GM18868 (cell line): Measurements from ENCODE around the gene PKD1L1.
"Not testable (repeated sequence)": the region's sequence is repeated elsewhere in the genome, so short reads cannot be mapped to it uniquely, and the experiment has no call there.

Experiments used
- ATAC-seq: cut with Tn5 transposase; IDR thresholded peaks from one replicate; pipeline ENCODE4 v1.9.1; 2021; ENCODE audit warnings: mild to moderate bottlenecking, moderate library complexity; ENCODE audit not compliant: unreplicated experiment

The PKD1L1 gene

DNA sequence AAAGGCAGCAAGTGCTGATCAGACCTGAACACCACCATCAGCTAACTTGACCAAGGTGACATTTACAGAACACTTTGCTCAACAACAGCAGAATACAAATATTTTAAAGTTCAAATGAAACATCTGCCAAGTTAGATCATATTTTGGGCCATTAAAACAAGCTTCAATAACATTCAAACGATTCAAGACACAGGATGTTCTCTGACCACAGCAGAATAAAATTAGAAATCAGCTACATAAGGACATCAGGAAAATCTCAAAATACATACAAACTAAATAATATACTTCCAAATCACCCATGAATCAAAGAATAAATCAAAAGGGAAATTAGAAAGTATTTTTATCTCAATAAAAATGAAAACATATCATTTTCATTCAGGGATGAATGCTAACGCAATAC, 173.0 kb downstream of the PKD1L1 start:
- no peak for ATAC-seq

DNA sequence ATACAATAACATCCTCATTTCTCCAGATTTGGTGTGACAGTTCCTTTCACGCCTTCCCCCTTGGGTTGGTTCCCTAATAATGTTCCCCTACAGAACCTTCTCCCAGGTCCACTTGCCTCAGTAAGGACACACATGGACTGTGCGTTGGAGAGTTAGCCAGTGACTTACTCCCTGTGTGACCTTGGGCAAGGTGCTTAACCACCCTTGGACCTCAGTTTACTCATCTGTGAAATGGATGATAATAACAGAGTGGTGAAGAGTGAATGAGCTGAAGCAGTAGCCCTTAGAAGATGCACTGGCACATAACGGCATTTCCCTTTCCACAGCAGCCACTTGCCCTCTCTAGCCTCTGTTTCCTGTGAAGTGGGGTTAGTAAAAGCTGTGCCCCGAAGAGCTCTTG, 175.8 kb downstream of the PKD1L1 start:
- ATAC-seq, result no peak

DNA sequence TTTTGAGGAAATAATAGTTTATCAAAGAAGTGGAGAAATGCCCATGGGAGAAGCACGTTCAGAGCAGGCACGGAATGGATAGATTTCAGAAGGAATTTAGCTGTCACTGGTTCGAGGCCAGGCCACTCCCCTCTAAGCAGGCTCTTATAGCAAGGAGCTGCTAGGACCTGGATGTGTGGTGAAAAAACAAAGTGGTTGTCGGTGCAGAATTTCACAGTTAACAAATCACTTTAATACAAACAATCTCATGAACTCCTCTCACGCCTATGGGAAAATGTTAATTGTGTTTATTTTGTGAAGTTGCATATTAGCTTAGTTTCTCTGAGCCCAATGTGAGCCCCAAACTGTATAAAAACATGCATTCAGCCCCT, 176.3 kb downstream of the PKD1L1 start:
- no peak for ATAC-seq

DNA sequence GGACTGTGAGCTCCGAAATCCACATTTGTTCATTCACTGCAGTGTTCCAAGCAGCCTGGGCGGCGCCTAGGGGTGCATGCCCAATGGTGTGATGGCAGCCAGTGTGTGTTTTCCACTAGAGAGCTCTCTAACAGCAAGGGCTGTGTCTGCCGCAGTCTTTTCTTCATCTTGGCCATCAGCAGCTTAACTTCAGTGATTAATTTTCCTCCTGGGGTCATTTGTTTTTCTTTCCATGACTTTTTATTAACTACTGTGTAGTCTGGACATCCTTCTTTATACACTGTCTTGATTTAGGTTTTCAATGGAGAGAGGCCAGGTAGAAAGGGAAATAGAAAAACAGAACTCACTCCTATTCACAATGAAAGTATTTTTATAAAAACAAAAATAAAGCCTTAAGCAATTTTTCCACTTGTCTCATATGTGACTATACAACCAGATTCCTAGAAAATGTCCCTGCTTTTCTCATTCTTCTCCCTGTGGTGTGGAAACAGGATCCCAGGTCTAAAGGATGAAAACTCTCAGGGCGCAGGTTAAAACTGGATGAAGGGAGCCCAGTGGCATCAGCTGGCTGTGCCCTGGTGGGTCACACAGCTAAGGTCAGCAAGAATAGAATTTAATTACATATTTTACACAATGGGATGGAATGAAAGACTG, 176.8 kb downstream of the PKD1L1 start:
- no peak for ATAC-seq

DNA sequence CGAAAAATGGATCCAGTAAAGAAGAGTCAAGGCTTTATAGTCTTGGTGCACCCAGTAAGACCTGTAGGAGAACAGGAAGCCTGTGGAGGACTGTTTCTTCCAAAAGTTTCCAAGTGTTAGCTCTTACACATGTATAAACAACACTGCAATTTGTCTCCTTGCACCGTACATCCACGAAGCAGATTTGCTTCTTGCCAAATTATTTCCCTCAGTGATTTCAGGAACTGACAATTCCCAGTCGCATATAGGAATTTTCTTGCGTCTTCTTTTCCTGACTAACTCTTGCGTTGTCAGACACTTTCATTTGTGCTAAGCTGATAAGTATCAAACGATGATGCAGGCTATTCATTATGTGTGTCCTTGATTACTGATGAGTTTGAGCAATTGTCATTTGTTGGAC, 182.1 kb downstream of the PKD1L1 start:
- ATAC-seq, result no peak

DNA sequence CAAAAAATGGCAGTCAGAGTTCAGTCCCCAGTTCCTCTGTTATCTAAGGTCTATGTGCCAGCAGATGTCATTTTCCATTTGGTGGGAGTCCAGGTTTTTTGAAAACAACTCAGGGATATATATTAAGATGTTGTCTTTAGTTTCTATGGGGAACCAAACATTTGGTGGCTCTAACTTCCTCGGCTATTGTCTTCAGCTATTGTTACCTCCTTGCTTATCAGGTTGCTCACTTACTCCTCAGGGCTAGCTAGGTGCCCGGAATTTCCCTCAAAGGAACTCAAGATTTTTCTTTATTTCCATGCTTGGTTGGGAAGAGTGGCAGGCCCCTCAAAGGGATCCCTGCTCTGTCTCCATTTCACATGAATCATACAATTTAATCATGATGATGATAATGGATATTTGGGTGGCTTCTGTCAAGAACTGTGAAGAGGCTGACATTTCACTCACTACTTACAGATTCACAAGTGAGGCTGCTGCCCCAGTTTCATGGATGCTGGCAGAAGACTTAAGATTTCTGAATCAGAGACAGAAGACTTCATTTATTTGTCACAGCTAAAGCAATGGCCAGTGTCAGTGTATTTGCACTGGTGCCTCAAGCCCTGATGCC, 182.8 kb downstream of the PKD1L1 start:
- no peak for ATAC-seq

DNA sequence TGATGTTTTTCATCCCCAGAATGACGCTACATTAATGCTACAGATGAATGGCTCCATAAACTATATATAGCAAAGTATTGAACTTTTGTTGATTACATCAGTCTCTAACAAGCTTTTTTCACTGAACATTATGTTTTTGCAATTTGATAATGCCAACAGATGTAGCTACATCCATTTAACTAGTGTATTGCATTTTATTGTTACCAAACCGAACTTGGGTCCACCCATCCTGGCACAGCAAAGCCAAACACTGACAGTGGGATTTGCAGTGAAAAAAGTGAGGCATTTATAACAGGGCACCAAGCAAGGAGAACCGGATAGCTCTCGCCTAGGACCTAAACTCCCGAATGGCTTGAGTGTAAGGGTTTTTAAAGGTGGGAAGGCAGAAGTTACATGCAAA, 183.5 kb downstream of the PKD1L1 start:
- no peak for ATAC-seq

DNA sequence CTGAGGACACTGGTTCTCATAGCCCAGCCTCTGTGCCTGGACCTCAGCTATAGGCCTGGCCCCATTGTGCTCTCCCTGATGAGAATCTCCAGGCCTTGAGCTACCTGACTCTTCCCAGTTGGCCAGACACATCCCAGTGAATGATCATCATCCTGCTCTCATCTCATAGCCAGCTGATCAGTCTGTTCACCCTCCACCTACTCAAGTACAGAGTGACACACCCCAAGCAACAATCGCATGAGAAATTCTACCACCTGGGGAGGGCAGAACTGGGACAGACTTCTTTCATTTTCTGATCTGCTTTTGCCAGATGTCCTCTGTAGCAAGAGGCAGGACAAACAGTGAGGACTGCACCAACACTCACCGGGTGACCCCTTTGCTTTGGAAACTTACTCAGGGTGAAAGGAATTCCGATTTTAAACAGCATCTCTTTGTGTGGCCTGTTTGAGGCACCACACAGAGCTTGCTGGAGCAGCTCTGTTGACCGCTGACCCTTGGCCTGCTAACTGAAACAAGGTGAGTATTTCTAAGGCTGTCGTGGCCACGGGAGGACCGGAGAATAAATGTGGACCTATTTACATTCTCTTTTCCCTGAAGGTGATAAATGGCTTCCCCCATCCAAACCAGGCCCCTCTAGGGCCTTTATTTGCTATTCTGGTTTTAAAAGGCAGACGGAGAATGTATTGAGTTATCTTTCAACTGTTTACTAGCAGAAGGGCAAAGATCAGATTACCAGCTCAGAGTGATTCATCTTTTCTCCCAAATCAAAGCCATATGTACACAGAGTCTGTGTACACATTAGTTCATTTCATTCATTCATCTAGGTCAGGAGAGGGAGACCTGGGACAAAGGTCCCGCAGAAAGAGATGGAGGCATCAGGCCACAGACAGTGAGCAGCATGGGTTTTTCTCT, 184.9 kb downstream of the PKD1L1 start:
- ATAC-seq, result no peak

DNA sequence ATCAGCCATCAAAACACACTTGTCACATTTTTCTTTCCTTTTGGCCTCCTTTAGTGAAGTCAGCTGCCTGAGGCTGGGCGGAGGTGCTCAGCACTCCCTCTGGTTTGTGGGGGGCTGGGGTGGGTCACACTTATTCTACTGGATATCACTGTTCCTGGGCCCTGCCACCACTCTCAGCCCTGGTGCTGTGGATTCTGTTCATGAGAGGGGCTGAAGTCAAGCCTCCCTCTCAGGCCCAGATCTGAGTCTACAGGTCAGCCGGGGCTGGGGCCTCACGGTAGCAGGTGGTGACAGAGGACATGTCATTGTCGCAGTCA, 185.6 kb downstream of the PKD1L1 start:
- no peak for ATAC-seq

DNA sequence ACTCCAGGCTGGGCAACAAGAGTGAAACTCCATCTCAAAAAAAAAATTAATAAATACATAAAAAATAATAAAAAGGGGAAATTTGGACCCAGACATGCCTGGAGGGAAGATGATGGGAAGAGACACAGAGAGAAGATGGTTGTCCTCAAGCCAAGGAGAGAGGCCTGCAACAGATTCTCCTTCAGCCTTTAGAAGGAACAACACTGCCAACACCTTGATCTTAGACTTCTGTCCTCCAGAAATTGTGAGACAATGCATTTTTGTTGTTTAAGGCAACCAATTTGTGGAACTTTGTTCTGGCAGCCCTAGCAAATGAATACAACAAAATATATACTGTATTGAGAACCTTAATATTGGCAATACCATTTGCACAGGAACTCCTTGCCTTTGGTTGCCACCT, 186.1 kb downstream of the PKD1L1 start:
- ATAC-seq, result no peak

DNA sequence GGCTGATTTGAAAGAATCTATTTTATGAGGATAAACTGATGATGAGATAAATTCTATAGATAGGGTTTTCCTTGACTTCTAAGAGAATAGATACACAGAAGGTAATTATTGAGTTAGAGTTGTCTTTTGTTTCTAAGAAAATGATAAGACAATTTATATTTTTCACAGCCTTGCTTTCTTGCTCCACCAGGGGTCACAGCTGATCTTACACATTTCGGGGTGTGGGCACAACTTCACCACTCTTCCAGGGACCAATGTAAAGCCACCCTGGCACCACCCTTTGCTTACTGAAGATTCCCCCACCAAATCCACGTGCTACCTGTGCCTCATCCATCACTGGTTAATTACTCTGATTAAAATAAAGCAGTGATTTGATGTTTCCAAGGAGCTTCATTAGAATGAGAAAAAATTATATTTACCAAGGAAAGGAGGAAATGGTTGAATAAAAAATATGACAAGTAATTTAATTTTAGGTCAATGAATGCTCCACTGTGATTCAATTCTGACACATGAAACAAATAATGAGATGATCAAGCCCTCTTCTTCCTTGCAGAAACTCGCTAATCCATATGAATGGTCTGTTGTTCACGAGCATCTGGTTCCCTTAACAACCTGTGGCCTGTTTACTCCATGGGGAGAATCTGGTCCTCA, 189.1 kb downstream of the PKD1L1 start:
- ATAC-seq, result no peak

DNA sequence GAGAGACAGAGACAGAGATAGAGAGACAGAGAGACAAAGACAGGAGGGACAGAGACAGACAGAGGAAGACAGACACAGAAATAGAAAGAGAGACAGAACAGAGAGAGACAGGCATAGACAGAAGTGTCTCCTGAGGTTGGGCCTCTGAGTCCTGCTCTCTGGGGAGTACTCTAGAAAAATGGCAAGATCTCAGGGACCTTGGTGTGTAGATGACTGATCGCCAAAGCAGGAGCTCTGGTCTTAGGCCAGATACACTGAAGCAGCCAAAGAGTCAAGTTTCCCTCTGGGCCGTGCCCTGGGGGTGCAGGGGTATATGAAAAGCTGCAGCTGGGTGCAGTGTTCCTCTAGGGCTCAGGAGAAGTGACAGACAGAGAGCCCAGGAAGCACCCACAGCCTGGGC, 189.7 kb downstream of the PKD1L1 start:
- ATAC-seq, result no peak

DNA sequence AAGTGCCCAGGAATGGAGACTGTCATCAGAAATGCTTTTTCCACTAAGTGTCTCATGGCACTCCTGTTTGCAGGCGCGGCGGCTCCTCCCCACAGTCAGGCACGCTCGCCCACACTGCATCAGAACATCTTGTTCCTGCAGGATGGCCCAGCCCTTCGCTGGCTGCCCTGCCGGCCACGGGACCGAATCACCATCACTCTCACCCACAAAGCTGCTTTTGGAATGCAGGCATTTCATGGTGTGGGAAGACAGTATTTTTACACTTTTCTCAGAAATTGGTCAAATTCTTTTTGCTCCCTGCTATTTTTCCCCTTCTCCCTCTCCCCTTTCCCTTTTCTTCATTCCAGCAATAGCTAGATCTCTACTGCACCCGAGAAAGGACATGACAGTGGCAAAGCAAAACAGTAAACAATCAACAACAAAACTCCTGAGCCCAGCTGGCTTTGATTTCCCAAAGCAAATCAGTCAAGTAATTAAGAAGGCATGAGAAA, 190.3 kb downstream of the PKD1L1 start:
- ATAC-seq, result no peak

DNA sequence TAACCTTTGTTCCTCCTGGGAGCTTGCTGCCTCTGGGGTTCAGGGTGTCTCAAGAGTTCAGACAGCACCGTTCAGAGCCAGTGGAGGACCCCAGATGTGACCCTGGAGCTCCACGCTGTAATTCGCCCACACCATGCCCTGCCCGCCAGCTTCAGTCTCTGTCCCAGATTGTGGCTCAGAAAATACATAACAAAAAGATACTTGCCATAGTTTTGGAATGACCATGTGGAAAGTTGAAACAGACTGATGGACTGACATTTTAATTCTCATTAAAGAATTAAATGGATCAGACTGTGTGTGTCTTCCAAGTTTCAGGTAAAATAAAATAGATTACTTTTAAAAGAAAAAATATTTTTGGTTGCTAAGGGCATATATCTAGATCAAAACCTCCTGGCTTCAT, 191.6 kb downstream of the PKD1L1 start:
- no peak for ATAC-seq

DNA sequence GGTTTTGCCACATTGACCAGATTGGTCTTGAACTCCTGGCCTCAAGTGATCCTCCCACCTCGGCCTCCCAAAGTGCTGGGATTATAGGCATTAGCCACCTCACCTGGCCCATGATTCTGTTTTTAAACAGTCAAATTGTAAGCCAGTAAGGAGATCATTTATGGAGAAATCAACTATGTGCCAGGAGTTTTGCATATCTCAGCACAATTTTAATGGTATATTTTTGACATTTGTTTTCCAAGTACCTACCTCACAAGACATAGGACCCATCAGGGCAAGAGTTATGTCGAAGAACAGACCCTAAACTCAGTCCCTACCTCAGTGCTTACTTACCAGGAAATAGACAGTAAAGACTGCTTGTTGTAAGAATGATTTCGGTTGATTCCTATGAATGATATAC, 193.0 kb downstream of the PKD1L1 start:
- no peak for ATAC-seq

DNA sequence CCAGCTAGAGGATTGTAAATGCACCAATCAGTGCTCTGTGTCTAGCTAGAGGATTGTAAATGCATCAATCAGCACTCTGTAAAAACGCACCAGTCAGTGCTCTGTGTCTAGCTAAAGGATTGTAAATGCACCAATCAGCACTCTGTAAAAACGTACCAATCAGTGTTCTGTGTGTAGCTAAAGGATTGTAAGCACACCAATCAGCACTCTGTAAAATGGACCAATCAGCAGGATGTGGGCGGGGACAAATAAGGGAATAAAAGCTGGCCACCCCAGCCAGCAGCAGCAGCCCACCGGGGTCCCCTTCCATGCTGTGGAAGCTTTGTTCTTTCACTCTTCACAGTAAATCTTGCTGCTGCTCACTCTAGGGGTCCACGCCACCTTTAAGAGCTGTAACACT, 196.5 kb downstream of the PKD1L1 start:
- not testable (repeated sequence) for ATAC-seq

DNA sequence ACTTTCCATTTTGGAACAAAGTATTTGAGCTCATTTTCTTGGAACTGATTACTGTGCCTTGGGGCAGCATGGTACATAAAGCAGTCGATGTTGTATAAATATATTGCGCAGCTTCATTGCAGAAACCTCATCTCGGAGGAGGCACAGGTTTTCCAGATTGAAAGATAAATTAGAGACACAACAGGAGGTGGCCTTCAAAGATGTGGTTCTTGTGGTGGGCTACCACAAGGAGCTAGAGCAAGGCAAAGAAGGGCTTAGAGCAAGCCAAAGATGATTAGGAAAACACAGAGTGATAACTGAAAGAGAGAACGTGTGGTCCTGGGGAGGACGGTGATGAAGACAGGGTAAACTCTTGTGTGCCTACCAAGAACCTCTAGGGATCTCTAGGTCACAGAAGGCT, 197.2 kb downstream of the PKD1L1 start:
- ATAC-seq, result no peak

DNA sequence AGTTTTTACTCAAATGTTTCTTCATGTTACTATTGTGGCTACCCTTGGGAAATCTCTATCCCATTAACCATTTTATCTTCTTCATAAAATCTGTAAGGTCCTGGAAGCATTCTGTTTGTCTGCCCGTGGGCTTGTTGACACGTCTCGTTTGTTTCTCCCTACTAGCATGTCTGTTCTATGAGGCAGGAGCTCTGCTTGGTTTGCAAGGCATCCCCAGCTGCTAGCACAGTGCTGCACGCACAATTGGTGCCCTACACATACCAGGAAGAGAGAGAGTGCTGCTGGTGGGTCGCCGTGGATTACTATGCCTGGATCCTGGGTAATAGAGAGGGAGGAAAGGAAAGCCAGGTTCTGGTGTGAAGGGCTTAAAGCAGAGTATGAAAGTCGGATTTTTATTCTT, 200.2 kb downstream of the PKD1L1 start:
- ATAC-seq, result no peak

DNA sequence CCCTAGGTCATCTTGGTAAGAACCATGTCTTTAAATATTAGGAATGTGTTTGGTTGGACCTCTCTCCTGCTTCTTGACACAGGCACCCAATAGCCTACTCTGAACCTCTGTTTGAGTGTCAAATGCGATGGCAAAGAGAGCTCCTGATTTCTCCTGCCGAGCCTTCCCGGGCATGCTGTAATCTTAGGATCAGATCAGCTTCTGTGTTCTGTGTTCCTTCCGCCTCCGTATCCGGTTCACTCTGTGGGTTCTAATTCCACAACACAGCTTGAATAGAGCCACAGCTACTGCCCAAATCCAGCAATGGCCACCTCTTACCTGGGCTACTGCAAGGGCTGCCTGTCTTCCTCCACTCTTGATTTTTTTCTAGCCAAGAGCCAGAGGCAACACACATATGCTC, 201.1 kb downstream of the PKD1L1 start:
- ATAC-seq, result no peak

DNA sequence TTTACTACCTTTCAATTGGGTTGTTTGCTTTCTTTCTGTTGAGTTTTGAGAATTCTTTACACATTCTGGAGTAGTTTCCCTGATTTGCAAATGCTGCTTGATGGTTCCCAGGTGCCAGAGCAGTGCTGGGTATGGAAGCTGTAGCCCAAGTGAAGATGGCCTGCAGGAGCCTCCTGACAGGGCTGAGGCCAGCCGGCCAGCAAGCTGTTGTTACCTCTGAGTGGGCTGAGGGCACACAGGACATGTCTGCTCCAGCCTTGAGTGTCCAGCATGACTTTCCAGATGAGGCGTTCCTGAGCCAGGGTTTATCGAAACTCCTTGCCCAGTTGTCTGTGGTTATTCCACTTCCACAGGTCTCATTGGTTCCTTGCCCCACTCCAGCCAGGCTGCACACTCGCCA, 201.8 kb downstream of the PKD1L1 start:
- ATAC-seq, result no peak

DNA sequence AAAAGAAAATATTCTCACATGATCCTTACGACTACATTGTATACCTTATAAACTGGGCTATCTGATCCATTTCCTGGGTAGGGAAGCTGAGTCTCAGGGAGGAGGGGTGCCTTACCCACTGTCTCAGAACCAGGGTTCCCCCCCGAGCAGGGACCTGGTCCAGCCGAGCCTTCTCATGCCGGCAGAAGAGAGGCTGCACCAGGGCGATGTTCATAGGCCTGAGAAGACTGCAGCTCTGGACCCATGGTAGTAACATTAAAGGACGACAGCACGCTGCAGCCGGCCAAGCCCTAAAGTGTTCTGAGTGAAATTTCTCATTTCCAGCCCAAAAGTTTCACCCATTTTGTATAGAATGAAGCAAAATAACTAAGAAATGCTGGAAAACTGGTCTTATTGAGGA, 203.4 kb downstream of the PKD1L1 start:
- ATAC-seq, result no peak
